Activated T-helper 1 cell treated with anti-CD3 and anti-CD28 coated beads, Interleukin-2, amount 50 U/mL, for 16 hours (primary cell): ENCODE data around the gene RPP14.
A peak's percentile ranks its signal among the peaks of the same experiment; 100 is the strongest.
"Not testable (repeated sequence)": the region's sequence is repeated elsewhere in the genome, so short reads cannot be mapped to it uniquely, and the experiment has no call there.

Source experiments
- DNase-seq, 2 donors: peaks; one replicate each; pipeline ENCODE4 v3.0.0-alpha.2; 2020; ENCODE audit warnings: low read depth in 1 of 2, low spot score in 1 of 2

The RPP14 gene

DNA sequence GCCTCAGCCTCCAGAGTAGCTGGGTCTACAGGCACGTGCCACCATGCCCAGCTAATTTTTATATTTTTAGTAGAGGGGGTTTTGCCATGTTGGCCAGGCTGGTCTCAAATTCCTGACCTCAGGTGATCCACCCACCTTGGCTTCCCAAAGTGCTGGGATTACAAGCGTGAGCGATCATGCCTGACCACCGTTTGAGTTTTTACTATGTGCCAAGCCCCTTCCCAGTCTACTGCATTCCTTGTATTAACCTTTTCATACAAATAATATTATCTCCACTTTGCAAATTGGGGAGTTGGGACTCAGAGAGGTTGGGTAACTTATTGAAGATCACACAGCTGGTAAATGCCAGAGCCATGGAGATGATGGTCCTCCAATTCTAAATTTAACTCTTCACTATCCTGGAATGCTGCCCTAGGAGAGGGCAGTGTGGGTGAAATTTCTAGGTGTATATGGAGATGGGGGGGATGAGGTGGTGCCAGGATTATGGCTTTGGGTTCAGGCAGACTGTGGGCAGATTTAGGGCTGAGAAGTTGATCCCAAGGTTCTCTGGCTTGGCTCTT is 25.6 kb downstream of the RPP14 start:
- no peak for DNase-seq

GRCh38 chr3:58332575-58333188 is 26.6 kb downstream of the RPP14 start, which contains the start of gene PXK:
Gene PXK (plus strand): TSS chr3:58332892. CDS start chr3:58332989, 97 bp downstream.
- DNase-seq, result peak; percentile 52 to 74

- DNase-seq, result no peak
Measured at GRCh38 chr3:58333206-58334012, 27.4 kb downstream of the RPP14 start.

GRCh38 chr3:58334013-58334321 is 27.9 kb downstream of the RPP14 start:
- no peak for DNase-seq

DNA sequence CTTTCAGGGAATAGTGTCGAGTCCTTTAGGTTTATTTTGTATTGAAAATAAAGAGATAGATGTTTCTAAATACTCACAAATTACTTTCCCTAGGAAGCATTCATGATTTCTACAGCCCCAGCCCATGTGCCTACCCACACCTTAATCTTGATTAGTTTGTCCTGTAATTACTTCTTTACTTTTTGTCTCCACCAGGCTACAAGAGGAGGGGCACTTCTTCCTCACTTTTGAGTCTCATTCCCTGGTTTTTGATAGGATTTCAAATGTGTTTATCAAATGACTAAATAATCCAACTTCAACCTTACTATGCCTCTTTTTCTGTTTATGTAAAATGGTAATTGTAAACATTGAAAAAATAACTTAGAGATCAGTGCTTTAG is 28.4 kb downstream of the RPP14 start:
- no peak for DNase-seq

DNA sequence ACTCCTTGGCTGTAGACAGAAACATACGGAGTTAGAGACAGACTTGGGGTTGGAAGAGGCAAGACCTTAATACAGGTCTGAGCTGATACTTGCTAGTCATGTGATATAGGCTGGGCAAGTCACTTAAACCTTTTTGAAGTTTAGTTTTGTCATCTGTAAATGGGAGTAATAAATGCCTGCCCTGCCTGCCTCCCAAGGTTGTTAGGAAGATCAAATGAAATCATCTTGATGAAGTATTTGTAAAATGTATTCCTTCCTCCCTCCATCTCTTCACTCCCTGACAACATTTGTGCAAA is 29.6 kb downstream of the RPP14 start:
- no peak for DNase-seq

DNA sequence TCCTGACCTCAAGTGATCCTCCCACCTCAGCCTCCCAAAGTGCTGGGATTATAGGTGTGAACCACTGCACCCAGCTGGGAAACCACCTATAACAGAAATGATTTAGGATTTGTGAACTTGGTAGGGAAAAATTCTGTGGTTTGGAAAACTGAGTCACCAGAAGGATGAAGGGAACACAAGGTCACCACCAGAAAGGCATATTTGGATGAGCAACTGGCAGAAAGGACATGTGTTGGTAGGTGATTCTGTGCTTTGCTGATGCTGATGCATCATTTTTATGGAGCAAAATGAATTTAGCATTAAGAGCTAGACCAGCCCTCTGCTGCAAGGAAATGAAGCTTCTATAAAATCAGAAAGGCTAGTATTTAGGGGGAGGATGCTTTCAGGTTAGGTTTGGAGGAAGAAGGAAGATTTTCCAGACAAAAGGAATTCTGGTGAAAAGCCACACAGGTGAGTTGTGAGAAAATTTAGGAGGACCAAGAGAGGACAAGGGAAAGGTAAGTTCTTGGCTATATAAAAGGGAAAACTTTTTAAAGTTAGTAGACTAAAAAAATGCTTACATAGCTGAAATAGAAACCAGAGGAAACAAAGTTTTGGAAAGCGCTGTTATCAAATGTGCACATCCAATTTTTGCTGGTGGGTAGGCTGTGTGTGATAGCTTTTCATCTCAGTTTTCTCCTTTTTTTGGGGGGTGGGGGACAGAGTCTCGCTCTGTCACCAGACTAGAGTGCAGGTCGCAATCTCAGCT is 30.3 kb downstream of the RPP14 start:
- no peak for DNase-seq

- no peak for DNase-seq
Measured at GRCh38 chr3:58337190-58337589, 31.1 kb downstream of the RPP14 start.

- not testable (repeated sequence) for DNase-seq
Measured at GRCh38 chr3:58339146-58339545, 33.1 kb downstream of the RPP14 start.

- DNase-seq, result no peak
Measured at GRCh38 chr3:58340594-58341244, 34.7 kb downstream of the RPP14 start.

- DNase-seq, result no peak
Measured at GRCh38 chr3:58341376-58341775, 35.3 kb downstream of the RPP14 start.

DNA sequence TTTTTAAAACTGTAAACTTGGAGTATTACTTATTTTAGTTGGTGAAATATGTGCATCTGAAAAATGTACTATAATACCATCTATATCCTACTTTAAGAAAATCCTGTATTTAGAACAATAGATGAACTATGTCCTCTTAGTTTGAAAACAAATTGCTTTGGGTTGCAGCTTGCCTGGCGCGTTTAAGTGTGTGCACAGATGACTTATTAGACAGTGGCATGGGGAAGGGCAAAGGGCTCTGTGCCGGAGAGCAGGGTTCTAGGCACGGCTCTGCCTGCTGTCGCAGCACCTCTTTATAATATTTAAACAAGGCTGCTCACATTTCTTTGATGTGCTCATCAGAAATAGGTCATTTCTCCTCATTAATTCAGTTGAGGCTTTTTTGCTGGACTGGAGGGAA is 36.6 kb downstream of the RPP14 start:
- no peak for DNase-seq

DNA sequence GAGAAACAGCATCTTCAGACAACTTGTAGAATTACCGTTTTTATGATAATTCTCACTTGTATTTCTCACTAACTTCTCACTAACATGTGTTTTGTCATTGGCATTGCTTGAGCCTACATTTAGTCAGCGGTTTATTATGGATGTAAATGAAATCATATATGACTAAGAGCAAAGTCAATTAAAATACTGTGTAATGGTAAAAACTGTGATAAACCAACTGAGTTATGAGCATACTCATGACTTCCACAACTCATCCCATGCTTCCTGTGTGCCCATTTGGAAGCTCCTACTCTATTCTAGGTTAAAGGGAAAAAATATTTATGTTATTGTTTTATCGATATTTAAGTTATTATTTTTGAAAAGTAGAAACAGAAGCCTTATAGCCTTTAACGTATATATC is 39.4 kb downstream of the RPP14 start:
- no peak for DNase-seq

- DNase-seq, result no peak
Measured at GRCh38 chr3:58346368-58346767, 40.3 kb downstream of the RPP14 start.

DNA sequence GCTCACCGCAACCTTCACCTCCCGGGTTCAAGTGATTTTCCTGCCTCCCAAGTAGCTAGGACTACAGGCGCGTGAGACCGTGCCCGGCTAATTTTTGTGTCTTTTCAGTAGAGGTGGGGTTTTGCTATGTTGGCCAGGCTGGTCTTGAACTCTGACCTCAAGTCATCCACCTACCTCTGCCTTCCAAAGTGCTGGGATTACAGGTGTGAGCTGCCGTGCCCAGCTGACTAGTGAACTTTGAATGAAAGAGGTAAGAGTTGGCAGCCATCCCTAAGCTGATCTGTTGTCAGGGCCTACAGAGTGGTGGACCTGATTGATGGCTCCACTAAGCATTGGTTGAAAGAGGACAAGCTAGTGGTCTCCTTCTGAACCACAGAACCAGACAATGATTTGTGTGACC is 41.9 kb downstream of the RPP14 start:
- no peak for DNase-seq

- DNase-seq, result no peak
Measured at GRCh38 chr3:58349792-58350626, 44.0 kb downstream of the RPP14 start.

DNA sequence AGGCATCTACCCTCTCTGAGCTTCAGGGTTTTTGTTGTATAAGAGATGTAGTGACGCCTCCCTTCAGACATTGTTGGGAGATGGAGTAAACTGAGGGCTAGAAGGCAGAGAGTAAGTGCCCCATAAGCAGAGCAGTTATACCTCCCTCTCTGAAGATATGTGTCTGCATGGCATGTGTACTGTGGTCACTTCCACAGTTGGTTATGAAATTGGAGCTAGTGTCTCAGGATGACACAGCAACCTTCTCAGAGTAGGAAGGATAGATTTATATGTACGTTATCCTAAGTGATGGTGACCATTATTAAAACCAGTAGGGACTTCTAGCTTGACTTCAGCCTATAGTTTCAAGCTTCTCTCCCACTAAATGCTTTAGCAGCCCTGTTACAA is 44.6 kb downstream of the RPP14 start:
- DNase-seq, result no peak

DNA sequence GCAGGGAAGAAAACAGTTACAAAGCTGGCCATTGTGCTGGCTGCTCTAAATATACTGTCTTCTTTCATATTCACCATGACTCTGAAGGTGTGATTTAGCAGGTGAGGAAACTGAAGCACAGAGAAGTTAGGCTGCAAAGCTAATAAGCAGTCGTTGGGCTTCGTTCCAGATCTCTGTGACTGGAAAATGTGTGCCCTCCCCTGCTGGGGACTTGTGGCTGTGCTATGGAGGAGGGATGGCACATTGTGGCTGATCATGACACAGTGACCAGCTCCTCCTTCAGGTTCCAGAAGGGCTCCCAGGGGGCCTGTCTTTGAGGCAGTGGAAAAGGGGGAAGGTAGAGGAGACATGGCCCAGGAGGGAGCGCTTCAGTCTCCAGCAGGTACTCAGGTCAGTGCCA is 45.9 kb downstream of the RPP14 start:
- DNase-seq, result no peak

DNA sequence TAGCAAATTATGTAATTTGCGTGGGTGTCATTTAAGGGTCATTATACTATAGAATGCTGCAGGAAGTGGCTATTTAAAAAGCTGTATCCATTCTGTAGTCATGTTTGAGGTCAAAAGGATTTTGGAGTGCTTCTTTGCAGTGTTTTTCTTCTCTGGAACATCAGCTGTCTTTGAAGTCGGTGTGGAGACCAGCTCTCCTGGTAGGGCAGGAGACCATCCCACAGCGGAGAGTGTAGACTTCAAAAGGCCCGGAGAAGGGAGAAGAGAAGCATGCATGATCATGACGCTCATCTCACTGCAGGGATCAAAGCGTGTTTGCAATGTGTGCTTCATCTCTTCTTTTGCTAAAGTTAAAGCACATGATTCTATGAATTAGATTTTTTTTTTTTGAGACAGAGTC is 46.6 kb downstream of the RPP14 start:
- no peak for DNase-seq

- DNase-seq, result no peak
Measured at GRCh38 chr3:58353722-58354553, 47.9 kb downstream of the RPP14 start.
